OCI-LY3 (cell line): ENCODE results near the gene COIL.

Experiments used
- EZH2phosphoT487 ChIP-seq: fragments of 200-600 bp; shearing (Covaris generic); IDR thresholded peaks from 2 replicates; pipeline ENCODE4 v1.6.1; 2018; ENCODE audit warnings: antibody characterized with exemption, mixed run types, low read depth
- TF ChIP-seq, protein P1 (sequence below): fragments of 200-600, 300-600 bp; sonication (generic); IDR thresholded peaks from 2 replicates; pipeline ENCODE4 v1.5.1; 2014; ENCODE audit warnings: antibody characterized with exemption, low read length, low read depth

DNA sequence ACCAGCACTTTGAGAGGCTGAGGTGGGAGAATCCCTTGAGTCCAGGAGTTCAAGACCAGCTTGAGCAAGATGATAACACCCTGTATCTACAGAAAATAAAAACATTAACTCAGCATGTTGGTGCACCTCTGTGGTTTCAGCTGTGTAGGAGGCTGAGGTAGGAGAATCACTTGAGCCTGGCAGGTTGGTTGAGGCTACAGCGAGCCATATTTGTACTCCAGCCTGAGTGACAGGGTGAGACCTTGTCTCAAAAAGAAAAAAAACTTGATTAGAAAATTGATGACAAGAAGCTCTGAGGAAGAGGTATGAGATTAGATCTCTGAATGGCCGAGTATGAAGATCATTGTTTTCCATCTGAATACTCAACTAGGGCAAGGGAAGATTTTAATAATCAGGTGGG is 48.1 kb upstream of the COIL start:
- no peak for TF ChIP-seq EZH2phosphoT487
- TF ChIP-seq, protein P1, sequence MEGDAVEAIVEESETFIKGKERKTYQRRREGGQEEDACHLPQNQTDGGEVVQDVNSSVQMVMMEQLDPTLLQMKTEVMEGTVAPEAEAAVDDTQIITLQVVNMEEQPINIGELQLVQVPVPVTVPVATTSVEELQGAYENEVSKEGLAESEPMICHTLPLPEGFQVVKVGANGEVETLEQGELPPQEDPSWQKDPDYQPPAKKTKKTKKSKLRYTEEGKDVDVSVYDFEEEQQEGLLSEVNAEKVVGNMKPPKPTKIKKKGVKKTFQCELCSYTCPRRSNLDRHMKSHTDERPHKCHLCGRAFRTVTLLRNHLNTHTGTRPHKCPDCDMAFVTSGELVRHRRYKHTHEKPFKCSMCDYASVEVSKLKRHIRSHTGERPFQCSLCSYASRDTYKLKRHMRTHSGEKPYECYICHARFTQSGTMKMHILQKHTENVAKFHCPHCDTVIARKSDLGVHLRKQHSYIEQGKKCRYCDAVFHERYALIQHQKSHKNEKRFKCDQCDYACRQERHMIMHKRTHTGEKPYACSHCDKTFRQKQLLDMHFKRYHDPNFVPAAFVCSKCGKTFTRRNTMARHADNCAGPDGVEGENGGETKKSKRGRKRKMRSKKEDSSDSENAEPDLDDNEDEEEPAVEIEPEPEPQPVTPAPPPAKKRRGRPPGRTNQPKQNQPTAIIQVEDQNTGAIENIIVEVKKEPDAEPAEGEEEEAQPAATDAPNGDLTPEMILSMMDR: no peak
